ENCODE measurements around the gene FAM163A.
"Not testable (repeated sequence)": the region's sequence is repeated elsewhere in the genome, so short reads cannot be mapped to it uniquely, and the experiment has no call there.

FAM163A gene

DNA sequence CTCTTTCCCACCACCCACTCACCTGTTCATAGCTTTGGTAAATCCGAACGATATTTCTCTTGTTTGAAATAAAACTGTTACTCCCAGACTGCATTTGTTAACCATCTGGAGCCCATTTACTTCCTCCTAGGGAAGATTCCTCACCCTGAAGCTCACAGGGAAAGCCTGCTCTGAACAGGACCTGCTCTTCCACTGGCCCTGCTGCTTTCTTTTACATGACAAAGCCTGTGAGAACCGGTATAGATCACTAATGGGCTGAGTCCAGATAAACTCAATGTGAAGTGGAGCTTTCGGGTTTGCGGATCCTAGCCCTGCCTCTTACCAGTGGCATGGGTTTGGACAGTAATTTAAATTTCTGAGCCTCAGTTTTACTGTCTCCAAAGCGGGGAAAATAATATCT, 45.2 kb downstream of the FAM163A start:
- DNase-seq (ENCODE audit: low spot score) = no peak
- no peak for FAIRE-seq

DNA sequence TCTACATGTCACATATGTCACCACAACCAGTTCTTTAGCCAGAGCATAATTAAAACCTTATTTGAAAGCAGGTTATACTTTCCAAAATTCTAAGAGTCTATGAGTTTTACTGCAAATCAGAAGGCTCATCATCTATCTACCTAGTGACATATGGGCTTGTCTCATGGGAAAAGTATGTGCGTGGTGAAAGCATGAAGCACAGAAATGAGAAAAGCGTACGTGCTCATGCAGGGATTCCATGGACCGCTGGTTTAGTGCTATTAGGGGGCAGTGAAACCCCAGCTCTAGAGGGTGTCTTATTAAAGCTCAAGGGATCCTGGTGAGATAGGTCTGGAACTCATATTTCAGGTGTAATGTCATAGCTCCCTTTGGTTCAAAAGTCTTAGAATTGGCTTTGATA, 50.2 kb downstream of the FAM163A start:
- no peak for DNase-seq (ENCODE audit: low spot score)

DNA sequence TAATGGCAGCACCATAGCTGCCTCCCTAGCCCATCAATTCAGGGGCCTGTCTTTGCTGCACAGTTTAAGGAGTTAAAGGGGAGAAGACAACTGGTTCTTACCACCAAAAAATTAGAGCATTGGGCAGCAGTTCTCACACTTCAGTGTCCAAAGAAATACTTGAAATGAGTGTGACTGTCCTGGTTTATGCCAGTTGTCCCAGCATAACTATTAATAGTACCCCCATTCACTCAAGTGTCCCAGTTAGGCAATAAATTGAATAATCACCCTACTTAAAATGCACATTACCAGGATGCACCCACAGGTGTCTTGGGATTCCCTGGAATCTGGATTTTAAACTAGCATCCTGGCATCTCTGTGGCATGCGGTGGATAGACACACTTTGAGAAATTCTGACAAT, 51.1 kb downstream of the FAM163A start:
- DNase-seq (ENCODE audit: low spot score) (no peak), FAIRE-seq (no peak)

More for the DNA sequence above, 50.2 kb downstream of the FAM163A start:
- FAIRE-seq = no peak

DNA sequence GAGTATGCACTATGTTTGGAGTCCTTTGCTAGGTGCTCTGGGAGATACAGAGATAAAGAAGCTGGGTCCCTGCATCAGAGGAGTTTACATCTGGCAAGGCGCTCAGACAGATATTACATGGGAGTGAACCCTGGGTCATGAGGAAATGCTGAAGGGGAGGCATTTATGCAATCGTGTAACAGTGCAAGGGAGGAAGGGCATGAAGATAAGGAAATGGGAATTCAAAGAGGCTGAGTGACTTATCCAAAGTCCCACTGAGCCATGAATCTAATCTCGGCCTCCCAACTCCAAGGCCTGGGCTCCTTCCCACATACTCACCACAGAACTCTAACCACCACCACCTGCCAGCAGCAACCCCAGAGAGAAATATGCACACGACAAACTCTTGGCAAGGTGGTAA, 51.6 kb downstream of the FAM163A start:
- FAIRE-seq = no peak
- peak; percentile 18 for DNase-seq (ENCODE audit: low spot score)

DNA sequence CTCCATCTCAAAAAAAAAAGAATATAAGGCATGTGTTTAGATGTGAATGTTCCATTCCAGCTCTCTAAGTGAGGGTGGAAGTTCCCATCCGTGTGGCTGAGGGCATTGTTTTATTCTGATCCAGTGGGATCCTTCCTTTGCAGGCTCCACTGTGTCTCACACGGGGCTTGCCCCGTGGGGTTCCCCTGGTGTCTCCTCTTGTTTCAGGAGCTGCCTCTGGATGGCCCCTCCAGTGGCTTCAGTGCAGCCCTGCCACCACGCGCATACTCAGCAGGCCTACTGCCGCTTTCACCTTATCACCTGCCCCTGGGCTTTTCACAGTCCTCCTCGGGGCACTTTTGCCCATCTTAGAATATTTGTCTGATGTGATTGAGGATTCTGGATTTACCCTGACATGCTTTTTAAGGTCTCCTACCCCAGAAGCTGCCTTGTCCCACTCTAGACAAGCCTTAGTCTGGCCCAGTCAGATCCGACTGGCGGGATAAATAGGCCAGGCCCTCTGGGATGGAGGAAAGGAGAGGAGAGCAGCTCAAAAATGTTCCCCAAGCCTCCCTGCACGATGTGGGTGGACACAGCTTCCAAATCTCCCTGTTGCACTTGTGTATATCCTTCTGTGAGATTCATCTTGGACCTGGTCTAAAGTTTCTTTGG, 55.2 kb downstream of the FAM163A start:
- DNase-seq (ENCODE audit: low spot score) (no peak), FAIRE-seq (no peak)

DNA sequence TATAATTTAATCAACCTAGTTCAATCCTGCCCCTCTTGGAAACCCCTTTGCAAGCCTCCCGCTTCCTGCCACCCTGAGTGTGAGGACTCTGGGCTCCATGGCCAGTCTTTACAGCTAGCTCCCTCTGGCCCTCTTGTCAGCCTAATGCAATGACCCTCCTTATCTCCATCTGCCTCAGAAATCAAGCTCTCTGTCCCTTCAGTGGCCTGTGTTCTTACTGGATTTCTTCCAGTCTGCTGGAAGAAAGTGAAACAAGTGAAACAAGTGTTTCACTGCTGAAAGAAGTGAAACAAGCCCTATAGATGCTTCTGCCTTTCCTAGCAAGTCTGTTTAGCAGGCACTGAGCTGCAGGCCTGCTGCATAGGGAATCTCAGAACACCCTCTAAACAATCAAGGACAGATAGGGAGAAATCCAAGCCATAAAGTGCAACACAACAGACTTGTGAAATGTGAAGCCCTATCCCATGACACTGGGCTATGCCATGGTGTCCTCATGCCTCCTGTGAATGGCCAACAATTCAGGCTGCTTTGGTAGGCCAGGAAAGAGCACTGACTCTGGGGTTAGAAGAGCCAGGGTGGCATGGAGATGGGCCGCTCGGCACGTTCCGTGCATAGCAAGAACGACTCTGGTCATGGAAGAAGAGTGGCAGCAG, 55.9 kb downstream of the FAM163A start:
- no peak for FAIRE-seq
- no peak for DNase-seq (ENCODE audit: low spot score)

DNA sequence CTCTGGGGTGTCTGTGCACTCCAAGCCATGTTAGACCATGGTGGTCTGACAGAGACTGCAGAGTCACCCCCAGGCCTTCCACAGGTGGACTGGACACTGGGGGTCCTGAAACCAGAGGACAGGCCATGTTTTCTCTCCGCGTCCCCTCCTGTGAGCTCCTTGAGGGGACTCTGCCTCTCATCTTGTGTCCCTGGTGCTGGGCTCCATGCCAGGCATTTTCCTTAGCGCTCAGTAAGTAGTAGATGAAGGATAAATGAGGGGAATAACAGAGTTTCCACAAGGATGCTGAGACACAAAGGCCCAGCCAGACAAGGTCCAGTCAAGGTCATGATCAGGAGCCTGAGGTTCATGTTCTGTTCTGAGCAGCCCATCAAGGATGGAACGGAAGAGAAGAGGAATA, 57.4 kb downstream of the FAM163A start:
- DNase-seq (ENCODE audit: low spot score) (no peak), FAIRE-seq (no peak)

DNA sequence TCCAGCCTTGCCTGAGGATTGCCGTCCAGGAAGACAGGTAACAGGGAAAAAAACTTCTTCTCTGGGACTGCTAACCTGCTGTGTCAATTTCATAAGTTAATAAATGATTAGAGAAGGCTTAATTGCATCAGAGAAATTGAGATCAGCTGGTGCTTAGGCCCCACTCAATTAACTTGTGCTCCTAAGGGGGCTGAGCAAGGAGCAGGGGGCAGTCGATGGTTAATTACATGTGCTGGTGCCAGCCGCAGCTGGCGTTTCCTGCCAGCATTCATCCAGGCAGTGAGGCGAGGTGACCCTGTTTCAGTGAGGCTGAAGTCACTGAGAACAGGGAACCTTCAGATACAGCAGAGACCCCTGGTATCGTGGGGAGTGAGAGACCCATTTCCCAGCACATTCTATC, 60.0 kb downstream of the FAM163A start:
- DNase-seq (ENCODE audit: low spot score) (no peak), FAIRE-seq (no peak)

DNA sequence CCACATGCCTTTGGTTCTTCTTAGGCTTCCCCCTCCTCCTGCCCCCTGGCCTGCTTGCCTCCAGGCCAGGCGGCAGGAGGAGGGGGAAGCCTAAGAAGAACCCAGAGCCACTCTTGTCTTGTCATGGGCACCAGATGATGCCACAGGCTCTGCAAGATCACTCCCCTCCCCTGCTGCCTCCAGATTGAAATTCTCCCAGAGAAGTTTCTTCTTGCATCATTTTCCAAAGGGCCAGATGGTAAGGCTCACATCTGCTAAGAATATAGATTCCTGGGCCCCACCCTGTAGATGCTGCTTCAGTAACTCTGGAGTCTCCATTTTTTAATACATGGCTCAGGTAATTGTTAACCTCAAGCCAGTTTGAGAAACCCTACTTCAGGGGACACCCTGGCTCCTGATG, 60.8 kb downstream of the FAM163A start:
- FAIRE-seq = no peak
- no peak for DNase-seq (ENCODE audit: low spot score)

DNA sequence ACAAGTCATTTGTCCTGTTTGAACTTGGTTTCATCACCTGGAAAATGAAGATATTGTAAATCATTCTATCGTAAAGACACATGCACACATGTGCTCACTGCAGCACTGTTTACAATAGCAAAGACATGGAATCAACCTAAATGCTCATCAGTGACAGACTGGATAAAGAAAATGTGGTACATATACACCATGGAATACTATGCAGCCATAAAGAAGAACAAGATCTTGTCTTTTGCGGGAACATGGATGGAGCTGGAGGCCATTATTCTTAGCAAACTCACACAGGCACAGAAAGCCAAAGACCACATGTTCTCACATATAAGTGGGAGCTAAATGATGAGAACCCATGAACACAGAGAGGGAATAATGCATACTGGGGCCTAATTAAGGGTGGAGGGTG, 61.3 kb downstream of the FAM163A start:
- FAIRE-seq; DNase-seq (ENCODE audit: low spot score): not testable (repeated sequence)

DNA sequence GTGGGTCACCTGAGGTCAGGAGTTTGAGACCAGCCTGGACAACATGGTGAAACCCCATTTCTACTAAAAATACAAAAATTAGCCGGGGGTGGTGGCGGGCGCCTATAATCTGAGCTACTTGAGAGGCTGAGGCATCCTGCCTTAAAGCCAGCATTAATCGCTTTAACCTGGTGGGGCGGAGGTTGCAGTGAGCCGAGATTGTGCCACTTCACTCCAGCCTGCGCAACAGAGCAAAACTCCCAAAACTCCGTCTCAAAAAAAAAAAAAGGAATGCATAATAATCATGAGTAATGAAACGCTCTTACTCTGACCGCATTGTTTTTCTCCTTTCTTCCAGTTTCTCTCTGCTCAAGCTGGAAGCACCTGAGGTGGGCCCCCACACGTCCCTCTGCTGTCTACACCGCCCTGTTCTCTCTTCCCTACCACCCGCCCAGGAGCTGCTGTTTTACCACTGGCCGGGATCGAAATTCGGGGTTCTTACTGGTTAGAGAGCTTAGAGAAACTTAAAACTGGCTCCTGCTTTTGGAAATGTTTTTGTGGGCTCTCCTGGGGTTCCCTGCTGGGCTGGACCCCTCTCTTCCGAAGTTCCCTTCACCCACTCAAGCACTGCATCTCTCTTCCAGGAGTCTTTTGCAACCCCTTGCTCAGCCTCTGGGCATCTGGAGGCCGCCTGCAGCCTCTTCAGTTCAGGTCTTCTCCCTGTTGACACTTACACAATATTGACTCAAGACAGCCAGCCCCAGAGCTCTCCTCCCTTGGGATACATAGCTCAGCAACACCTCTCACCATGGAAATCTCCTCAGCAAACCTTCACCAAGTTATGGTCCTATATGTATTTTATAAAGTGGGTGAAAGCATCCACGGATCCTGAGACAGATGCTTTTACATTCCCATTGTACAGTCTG, 62.5 kb downstream of the FAM163A start:
- DNase-seq (ENCODE audit: low spot score) (no peak), FAIRE-seq (no peak)

DNA sequence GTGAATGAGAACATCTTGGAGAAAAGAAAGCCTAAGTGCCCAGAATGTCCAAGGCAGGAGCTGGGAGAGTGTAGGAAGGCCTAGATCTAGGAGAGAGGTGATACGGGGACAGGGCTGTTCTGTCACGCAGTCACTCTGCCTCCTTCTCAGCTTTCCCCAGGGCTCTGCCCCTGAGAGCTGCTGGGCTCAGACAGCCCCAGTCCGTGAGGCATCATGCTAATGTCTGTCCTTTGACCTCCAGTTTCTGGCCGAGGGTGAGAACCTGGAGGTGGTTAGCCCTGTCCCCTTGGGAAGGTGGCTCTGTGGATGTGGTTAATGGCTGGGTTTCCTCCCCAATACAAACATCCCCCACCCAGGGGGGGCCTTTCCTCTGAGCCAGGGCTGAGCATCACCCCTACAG, 63.2 kb downstream of the FAM163A start:
- no peak for FAIRE-seq
- DNase-seq (ENCODE audit: low spot score) = no peak

DNA sequence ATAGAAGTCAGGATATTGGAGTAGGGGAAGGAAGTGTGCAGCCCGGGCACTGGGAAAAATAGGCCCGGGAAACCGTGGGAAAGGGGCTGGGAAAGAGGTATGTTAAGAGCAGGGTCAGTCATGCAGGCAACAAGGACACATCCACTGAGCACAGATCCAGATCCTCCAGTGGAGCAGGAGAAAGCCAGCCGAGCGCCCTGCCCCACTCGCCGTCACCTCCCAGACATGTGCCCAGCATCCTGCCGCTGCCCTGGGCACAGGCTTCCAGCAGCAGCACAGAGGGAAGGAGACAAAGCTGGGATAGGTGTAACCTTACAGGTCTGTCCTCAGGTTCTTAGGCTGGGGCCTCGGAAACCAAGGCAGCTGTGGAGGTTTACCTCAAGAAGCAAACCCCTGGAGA, 64.2 kb downstream of the FAM163A start:
- DNase-seq (ENCODE audit: low spot score) (no peak), FAIRE-seq (no peak)

DNA sequence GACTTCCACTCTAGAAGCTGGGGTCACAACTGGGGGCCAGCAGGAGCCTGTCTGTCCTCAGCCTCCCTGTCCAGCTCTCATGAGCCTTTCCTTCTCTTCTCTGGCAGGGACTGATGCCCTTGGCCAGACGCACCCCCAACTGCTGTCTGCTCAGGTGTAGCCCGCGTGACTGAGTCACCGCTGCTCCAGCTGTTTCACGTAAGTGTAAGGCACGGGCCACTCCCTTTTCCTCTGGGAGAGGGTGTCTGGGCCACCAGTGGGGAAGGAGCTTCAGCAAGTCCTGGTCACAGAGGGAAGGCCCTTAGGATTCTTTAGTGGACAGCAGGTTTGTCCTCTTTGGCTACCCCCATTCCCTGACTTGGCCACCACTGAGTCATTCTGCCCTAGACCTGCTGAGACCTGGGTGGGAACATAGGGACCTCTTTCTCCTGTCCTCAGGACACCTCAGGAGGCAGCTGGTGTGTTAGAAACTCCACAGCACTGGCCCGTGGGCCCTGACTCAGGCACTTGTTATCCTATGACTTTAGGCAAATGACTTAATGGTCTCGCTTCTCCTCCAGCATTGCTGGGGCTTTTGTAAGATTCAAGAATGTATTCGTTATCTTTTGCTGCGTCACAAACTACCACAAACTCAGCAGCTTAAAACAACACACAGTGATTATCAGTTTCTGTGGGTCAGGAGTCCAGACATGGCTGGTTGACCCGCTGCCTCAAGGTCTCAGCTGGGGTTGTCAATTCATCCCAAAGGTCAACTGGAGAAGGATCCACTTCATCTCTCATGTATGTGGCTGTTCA, 64.8 kb downstream of the FAM163A start:
- DNase-seq (ENCODE audit: low spot score) (no peak), FAIRE-seq (no peak)

DNA sequence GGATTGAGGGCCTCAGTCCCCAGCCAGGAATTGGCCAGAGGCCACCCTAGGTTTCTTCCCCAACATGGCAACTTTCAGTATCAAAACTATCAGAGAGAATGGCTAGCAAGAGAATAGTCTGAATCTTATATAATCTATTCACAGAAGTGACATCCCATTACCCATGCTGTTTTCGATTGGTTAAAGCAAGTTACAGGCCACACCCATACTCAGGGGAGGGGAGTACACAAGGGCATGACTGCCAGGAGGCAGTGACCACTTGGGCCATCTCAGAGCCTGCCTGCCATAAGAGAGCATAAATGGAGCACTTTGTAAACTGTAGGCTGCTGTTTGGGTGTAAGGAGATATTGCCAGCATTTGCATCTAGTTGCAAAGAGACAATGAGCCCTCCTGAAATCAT, 65.4 kb downstream of the FAM163A start:
- FAIRE-seq = no peak
- DNase-seq (ENCODE audit: low spot score) = no peak

DNA sequence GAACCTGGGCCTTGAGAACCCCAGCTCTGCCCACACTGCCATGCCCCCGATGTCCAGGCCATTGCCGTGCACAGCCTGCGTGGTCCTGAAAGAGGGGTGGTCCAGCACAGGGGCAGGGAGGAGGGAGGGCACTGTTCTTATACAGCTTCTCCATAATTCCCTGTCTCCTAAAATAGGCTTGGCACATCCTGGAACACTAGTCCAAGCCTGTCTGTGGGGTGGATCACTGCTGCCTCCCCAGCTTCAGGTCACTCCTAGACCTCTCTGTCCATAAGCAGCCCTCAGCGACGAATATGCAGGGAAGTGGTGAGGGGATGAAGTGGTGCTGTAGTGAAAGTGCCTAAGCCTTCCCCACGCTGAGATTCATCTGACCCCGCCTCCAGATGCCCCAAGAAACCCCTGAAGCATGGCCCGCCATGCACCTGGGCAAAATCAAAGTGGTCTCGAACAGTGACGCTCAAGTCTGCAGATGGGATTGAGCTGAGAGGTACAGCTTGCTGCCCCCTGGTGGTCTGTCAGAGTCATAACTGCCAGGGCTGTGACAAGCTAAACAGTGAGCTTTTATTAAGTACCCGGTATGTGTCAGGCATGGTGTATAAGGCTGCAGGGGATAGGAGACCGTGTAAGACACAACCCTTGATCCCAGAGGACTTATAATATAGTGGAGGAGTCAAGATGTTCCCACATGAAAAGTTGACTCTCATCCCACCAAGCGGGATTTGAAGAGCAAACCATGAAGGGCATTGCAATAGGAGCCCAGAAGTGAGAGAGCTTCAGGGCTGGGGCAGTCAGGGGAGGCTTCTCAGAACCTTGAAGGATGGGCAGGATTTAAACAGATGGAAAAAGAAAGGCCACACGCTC, 66.6 kb downstream of the FAM163A start:
- DNase-seq (ENCODE audit: low spot score) (peak; percentile 71), FAIRE-seq (no peak)

DNA sequence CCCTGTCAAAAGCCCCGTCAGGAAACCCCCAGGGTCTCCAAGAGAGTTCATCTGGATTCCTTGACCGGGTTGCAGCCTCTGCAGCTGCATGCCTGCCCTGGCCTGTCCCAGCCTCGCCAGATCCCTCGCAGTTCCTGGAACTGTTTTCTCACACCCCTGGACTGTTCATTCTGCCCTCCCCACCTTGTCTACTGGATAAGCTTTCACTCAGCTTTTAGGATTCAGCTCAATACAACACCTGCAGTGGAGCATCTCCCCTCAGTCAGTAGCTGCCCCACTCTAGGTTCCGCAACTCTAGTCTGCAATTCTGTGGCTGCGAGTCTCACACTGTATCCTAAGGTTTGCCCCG, 67.2 kb downstream of the FAM163A start:
- DNase-seq (ENCODE audit: low spot score) (no peak), FAIRE-seq (no peak)

DNA sequence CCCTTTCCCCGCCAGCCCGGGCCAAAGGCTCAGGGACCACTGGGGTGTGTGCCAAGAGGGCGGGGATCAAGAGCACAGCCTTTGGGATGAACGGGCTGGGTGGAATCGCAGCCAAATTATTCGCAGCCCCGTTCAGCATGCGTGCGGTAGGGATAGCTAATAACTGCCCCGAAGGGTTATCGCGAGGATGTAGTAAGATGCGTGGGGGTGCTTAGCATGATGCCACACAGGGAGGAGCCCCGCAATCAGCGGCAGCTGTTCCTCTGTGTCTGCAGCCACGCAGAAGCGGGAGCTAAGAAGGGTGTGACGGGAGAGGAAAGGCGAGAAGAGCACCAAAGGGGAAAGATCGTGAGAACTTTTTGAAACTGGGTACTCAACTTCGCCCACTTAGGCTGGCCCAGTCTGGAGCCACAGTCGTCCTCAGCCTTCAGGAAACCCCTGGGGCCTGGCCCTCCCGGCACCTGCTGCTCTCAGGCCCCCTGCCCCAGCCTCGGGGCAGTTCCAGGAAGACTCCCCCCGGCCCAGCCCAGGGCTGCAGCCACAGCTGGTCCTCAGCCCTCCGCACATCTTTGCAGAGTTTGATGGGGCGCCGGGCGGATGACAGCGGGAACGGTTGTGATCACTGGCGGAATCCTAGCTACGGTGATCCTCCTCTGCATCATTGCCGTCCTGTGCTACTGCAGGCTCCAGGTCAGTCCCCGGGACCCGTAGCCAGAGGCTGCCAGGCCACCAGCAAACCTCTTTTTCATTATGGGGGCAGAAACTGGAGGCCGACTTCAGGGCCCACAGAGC, 69.6 kb downstream of the FAM163A start:
- DNase-seq (ENCODE audit: low spot score) (no peak), FAIRE-seq (no peak)

DNA sequence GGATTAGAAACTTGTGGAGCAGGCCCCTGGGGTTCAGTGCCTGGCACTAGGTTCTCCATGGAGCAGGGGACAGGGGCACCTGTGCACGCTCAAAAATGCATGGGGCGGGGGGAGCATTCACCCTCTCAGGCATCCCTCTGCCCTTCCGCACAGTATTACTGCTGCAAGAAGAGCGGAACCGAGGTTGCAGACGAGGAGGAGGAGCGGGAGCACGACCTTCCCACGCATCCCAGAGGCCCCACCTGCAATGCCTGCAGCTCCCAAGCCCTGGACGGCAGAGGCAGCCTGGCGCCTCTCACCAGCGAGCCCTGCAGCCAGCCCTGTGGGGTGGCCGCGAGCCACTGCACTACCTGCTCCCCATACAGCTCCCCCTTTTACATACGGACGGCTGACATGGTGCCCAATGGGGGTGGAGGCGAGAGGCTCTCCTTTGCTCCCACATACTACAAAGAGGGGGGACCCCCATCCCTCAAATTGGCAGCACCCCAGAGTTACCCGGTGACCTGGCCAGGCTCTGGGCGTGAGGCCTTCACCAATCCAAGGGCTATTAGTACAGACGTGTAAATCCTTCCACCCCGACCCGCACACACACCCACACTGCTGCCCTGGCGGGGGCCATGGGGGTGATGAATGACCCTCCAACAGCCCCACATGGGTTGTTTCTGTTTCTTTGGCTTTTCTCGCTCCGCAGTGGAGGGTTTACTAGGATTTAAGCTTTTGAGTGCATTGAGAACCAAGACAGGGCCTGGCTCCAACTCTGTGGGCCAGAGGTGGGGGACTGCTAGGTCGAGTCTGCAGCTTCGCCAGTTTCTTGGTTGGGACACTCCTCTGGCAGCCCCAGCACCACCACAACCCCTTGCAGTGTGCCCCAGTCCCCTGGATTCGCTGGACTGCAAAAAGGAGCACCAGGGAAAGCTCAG, 70.8 kb downstream of the FAM163A start:
- DNase-seq (ENCODE audit: low spot score) (no peak), FAIRE-seq (no peak)

Measured in urothelium cell line (cell line).